Upper lobe of left lung (tissue), 4 donors: ENCODE measurements around the gene NOP9.

Experiments used
- POLR2A ChIP-seq, 4 donors: fragments of 450-650 bp; IDR thresholded peaks; one replicate each; pipeline ENCODE4 v1.5.1; 2016 to 2017; ENCODE audit warnings: antibody characterized with exemption in 4 of 4, mild to moderate bottlenecking in 2 of 4
- TF ChIP-seq, protein P1 (sequence below), 6 experiments: fragments of 450-650 bp in 4 of 6; fragments of 200-600 bp in 2 of 6; sonication (generic) in 2 of 6; IDR thresholded peaks; one replicate each; pipeline ENCODE4 v1.5.1; 2016 to 2019; ENCODE audit warnings: antibody characterized with exemption in 6 of 6

GRCh38 chr14:24316597-24316950, 16.9 kb downstream of the NOP9 start:
- TF ChIP-seq, protein P1, sequence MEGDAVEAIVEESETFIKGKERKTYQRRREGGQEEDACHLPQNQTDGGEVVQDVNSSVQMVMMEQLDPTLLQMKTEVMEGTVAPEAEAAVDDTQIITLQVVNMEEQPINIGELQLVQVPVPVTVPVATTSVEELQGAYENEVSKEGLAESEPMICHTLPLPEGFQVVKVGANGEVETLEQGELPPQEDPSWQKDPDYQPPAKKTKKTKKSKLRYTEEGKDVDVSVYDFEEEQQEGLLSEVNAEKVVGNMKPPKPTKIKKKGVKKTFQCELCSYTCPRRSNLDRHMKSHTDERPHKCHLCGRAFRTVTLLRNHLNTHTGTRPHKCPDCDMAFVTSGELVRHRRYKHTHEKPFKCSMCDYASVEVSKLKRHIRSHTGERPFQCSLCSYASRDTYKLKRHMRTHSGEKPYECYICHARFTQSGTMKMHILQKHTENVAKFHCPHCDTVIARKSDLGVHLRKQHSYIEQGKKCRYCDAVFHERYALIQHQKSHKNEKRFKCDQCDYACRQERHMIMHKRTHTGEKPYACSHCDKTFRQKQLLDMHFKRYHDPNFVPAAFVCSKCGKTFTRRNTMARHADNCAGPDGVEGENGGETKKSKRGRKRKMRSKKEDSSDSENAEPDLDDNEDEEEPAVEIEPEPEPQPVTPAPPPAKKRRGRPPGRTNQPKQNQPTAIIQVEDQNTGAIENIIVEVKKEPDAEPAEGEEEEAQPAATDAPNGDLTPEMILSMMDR (IDR thresholded peaks at IDR 0.05), result no peak
- TF ChIP-seq POLR2A (IDR thresholded peaks at IDR 0.05), result no peak
